SIG-M5 (cell line): ENCODE measurements around the gene HEXA.

Experiments
- DNase-seq: peaks from one replicate; lab custom pipeline; 2025; lab: John Stamatoyannopoulos, UW

The HEXA gene

DNA sequence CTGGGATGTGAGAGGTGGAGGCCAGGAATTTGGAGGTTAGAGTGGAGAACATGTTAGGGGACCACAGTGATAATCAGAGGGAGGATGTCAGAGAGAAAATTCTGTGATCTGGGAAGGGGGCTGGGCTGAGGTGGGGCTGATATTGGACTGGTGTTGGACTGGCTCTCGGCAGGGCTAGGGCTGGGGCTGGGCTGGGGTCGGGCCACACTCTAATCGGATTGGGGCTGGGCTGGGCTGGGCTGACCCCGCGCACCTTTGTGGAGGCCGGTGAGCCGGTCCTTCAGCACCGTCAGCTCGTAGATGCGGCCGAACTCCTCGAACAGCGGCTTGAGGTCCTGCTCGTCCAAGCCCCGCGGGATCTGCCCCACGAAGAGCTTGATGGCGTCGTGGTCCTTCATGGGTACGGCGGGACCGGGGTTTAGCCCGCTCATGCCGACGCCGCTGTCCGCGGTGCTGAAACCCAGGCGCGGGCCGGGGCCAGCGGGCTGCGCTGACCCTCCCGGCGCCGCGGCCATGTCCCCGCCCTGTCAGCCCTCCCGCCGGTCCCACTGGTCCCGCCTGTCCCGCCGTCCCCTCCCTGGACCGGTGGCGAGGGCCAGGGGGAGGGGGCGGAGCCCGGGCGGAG lies 56.3 kb downstream of the HEXA start:
- no peak for DNase-seq

DNA sequence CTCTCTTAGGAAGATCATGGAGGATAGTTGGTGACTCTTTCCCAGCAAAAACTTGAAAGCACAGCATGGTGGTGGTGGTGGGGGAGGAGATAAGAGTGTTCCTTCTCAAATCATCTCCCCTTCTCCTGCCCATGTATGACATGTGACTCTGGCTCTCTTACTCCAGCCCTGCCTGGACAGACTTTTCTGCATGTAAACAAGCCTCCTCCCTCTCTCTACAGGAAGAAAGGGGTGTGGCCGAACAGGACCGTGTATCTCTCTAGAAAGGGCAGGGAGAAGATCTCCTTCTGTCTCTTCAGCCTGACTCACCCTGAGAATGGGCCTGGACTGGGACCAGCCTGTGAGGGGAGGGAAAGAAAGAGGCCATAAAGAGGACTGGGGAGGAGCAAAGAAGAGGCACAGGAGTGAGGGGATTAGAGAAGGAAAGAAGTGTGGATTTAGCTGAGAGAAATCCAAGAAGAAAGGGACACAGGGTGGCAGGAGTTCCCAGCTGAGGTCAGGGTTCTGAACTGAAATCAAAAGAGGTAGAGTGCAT lies 57.3 kb downstream of the HEXA start:
- no peak for DNase-seq

GRCh38 chr15:72315706-72316370 lies 60.0 kb downstream of the HEXA start:
- DNase-seq, result no peak

GRCh38 chr15:72313881-72314280 lies 61.9 kb downstream of the HEXA start:
- no peak for DNase-seq

GRCh38 chr15:72313448-72313840 lies 62.4 kb downstream of the HEXA start:
- no peak for DNase-seq

- no peak for DNase-seq
These were observed 63.0 kb downstream of the HEXA start for GRCh38 chr15:72312605-72313447.

- DNase-seq, result no peak
These were observed 68.8 kb downstream of the HEXA start for GRCh38 chr15:72307026-72307425.

GRCh38 chr15:72306211-72306785 lies 69.5 kb downstream of the HEXA start:
- peak; percentile 36 for DNase-seq

GRCh38 chr15:72304596-72304995 lies 71.2 kb downstream of the HEXA start:
- no peak for DNase-seq

DNA sequence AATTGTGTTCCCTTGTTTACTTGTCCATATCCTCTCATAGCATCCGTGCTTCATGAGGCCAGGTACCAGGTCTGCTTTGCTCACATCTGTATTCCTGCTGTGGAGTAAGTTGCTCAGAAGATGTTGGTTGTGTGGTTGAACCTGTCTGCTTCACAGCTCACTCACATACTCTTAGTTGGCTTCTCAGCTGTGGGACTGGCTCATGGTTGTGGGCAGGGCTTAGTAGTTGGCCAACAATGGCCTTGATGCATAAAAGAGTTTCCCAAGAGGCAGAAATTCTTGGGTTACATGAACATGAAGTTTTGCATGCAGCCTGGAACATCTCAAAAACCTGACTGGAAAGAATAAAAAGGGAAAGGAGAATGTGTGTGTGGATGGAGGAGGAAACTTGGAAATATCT lies 72.9 kb downstream of the HEXA start:
- DNase-seq, result no peak
